HCT116 (cell line): ENCODE measurements around the gene CCDC124. TPM values are rescaled to one million over a fixed set of nuclear protein-coding genes. Genes with fewer than 3 reads are reported as not detected.

Experiments used
- ATAC-seq: fragments of 200-7000 bp; cut with Tn5 transposase; 2 replicates; pipeline ENCODE4 v1.9.1; 2020; ENCODE audit warnings: mild to moderate bottlenecking, moderate library complexity
- BruUV-seq: library from RNA; stranded (reverse); fragments of 400-500 nt; replicated peaks from 2 replicates; lab custom pipeline; 2021; lab: Mats Ljungman, UMichigan
- CTCF ChIA-PET: fragments of 300-600 bp; sonication (Branson Sonifier 250); formaldehyde crosslinking; loops from one replicate; lab custom pipeline; 2021; ENCODE audit warnings: antibody characterized with exemption; lab: Charles Lee
- POLR2A ChIA-PET: fragments of 300-600, 350-600 bp; sonication (Branson Sonifier 250); formaldehyde crosslinking; loops from one replicate; lab custom pipeline; 2021; ENCODE audit warnings: antibody characterized with exemption; lab: Charles Lee
- RAD21 ChIA-PET, 2 experiments: fragments of 300-600 bp; sonication (Branson Sonifier 250); formaldehyde crosslinking; loops; one replicate each; lab custom pipeline; 2023; ENCODE audit warnings: low total read pairs in 2 of 2; ENCODE audit not compliant: uncharacterized antibody in 2 of 2, unreplicated experiment in 2 of 2, low non-redundant PET in 1 of 2; lab: Charles Lee
- DNase-seq: peaks from one replicate; pipeline ENCODE4 v3.0.0-alpha.2; 2010; ENCODE audit warnings: low read depth, low spot score
- H2AFZ ChIP-seq: fragments of 200-600 bp; shearing (Covaris generic), sonication (generic); 2 replicates; pipeline ENCODE4 v1.6.1; 2017; ENCODE audit warnings: low read depth, mixed run types, mixed read lengths, antibody characterized with exemption, low read length; ENCODE audit not compliant: poor library complexity, severe bottlenecking
- H3K27ac ChIP-seq: 2 replicates; pipeline ENCODE4 v1.5.1; 2012; ENCODE audit warnings: low read depth, low read length
- H3K27me3 ChIP-seq: fragments of 200-600 bp; sonication (generic); 2 replicates; pipeline ENCODE4 v1.6.1; 2016; ENCODE audit warnings: mixed run types, low read length, mixed read lengths; ENCODE audit not compliant: insufficient read depth
- H3K36me3 ChIP-seq, 2 experiments: fragments of 200-500 bp in 1 of 2; fragments of 200-600 bp in 1 of 2; sonication (Bioruptor generic) in 1 of 2; sonication (generic) in 1 of 2; 2 replicates each; pipeline versions ENCODE4 v1.5.1 to v1.6.1; 2014 to 2016; ENCODE audit warnings: low read length in 2 of 2, inconsistent platforms in 1 of 2, mixed read lengths in 1 of 2, mixed run types in 1 of 2; ENCODE audit not compliant: insufficient read depth in 2 of 2, control insufficient read depth in 1 of 2
- H3K4me1 ChIP-seq, 2 experiments: fragments of 200-600 bp in 1 of 2; sonication (generic) in 1 of 2; 2 replicates each; pipeline versions ENCODE4 v1.5.1 to v1.6.1; 2012 to 2017; ENCODE audit warnings: low read length in 2 of 2, inconsistent platforms in 1 of 2, mild to moderate bottlenecking in 1 of 2, mixed read lengths in 1 of 2, mixed run types in 1 of 2, moderate library complexity in 1 of 2; ENCODE audit not compliant: insufficient read depth in 2 of 2, control insufficient read depth in 1 of 2
- H3K4me2 ChIP-seq: fragments of 200-600 bp; sonication (generic); 2 replicates; pipeline ENCODE4 v1.6.1; 2017; ENCODE audit warnings: mixed run types, low read length, mixed read lengths
- H3K4me3 ChIP-seq, 2 experiments: fragments of 200-600 bp in 1 of 2; sonication (generic) in 1 of 2; replicated peaks in 1 of 2; 2 replicates each; pipeline ENCODE4 v1.5.1; 2011 to 2016; ENCODE audit warnings: low read length in 2 of 2, control low read depth in 1 of 2, low read depth in 1 of 2, mild to moderate bottlenecking in 1 of 2, mixed read lengths in 1 of 2, mixed run types in 1 of 2
- H3K79me2 ChIP-seq: fragments of 200-600 bp; sonication (generic); 2 replicates; pipeline ENCODE4 v1.6.1; 2017; ENCODE audit warnings: mild to moderate bottlenecking, mixed run types, low read length, moderate library complexity, mixed read lengths; ENCODE audit not compliant: insufficient read depth
- H3K9ac ChIP-seq: fragments of 200-600 bp; sonication (generic); 2 replicates; pipeline ENCODE4 v1.6.1; 2016; ENCODE audit warnings: low read length, mixed read lengths
- H3K9me2 ChIP-seq: fragments of 200-600 bp; sonication (generic), shearing (Covaris generic); 2 replicates; pipeline ENCODE4 v1.6.1; 2017; ENCODE audit warnings: mixed run types, mild to moderate bottlenecking, moderate library complexity; ENCODE audit not compliant: insufficient read depth
- H3K9me3 ChIP-seq, 2 experiments: fragments of 200-500 bp in 1 of 2; fragments of 200-600 bp in 1 of 2; sonication (Bioruptor generic) in 1 of 2; sonication (generic) in 1 of 2; 2 replicates each; pipeline ENCODE4 v1.6.1; 2014 to 2017; ENCODE audit warnings: low read length in 2 of 2, mixed read lengths in 2 of 2, inconsistent platforms in 1 of 2, low read depth in 1 of 2, mild to moderate bottlenecking in 1 of 2, mixed run types in 1 of 2, moderate library complexity in 1 of 2; ENCODE audit not compliant: control insufficient read depth in 1 of 2, insufficient read depth in 1 of 2
- H4K20me1 ChIP-seq: fragments of 200-600 bp; sonication (generic), shearing (Covaris generic); 2 replicates; pipeline ENCODE4 v1.6.1; 2017; ENCODE audit warnings: mixed run types, mild to moderate bottlenecking, moderate library complexity; ENCODE audit not compliant: insufficient read depth
- ATF3 ChIP-seq: IDR thresholded peaks from 2 replicates; pipeline ENCODE4 v1.6.1; 2012
- CBX3 ChIP-seq: IDR thresholded peaks from 2 replicates; pipeline ENCODE4 v1.6.1; 2012; ENCODE audit warnings: low read depth
- CEBPB ChIP-seq: IDR thresholded peaks from 2 replicates; pipeline ENCODE4 v1.6.1; 2012; ENCODE audit warnings: low read depth
- EGR1 ChIP-seq: IDR thresholded peaks from 2 replicates; pipeline ENCODE4 v1.6.1; 2012; ENCODE audit warnings: low read depth
- ELF1 ChIP-seq: IDR thresholded peaks from 2 replicates; pipeline ENCODE4 v1.6.1; 2012; ENCODE audit warnings: low read depth, borderline replicate concordance
- EZH2 ChIP-seq: fragments of 200-600 bp; sonication (generic); IDR thresholded peaks from 2 replicates; pipeline ENCODE4 v1.6.1; 2017; ENCODE audit warnings: antibody characterized with exemption, mixed run types
- EZH2phosphoT487 ChIP-seq: fragments of 200-600 bp; IDR thresholded peaks from 2 replicates; pipeline ENCODE4 v1.6.1; 2018; ENCODE audit warnings: antibody characterized with exemption, borderline replicate concordance
- FOSL1 ChIP-seq: IDR thresholded peaks from 2 replicates; pipeline ENCODE4 v1.6.1; 2012; ENCODE audit warnings: low read depth
- JUND ChIP-seq: IDR thresholded peaks from 2 replicates; pipeline ENCODE4 v1.6.1; 2012
- POLR2A ChIP-seq: IDR thresholded peaks from 2 replicates; pipeline ENCODE4 v1.7.0; 2011; ENCODE audit warnings: borderline replicate concordance; ENCODE audit not compliant: insufficient read depth, insufficient read length; ENCODE audit errors: extremely low read depth
- POLR2AphosphoS5 ChIP-seq: IDR thresholded peaks from 2 replicates; pipeline ENCODE4 v1.6.1; 2011; ENCODE audit warnings: mild to moderate bottlenecking, low read depth, low read length, moderate library complexity
- RAD21 ChIP-seq: IDR thresholded peaks from 2 replicates; pipeline ENCODE4 v1.6.1; 2012; ENCODE audit warnings: low read depth, mild to moderate bottlenecking
- REST ChIP-seq: IDR thresholded peaks from 2 replicates; pipeline ENCODE4 v1.6.1; 2012; ENCODE audit warnings: low read depth
- SIN3A ChIP-seq: IDR thresholded peaks from 2 replicates; pipeline ENCODE4 v1.6.1; 2012; ENCODE audit warnings: low read depth
- SP1 ChIP-seq: IDR thresholded peaks from 2 replicates; pipeline ENCODE4 v1.6.1; 2012; ENCODE audit warnings: low read depth
- TCF7L2 ChIP-seq: IDR thresholded peaks from 2 replicates; pipeline ENCODE4 v1.7.0; 2011; ENCODE audit warnings: borderline replicate concordance, inconsistent platforms; ENCODE audit not compliant: insufficient read depth, insufficient read length; ENCODE audit errors: extremely low read depth
- YY1 ChIP-seq: IDR thresholded peaks from 2 replicates; pipeline ENCODE4 v1.6.1; 2011; ENCODE audit warnings: low read length, low read depth, moderate library complexity, mild to moderate bottlenecking; ENCODE audit not compliant: insufficient replicate concordance; ENCODE audit errors: extremely low read depth
- ZBTB33 ChIP-seq: IDR thresholded peaks from 2 replicates; pipeline ENCODE4 v1.6.1; 2011; ENCODE audit warnings: mild to moderate bottlenecking, low read length, moderate library complexity; ENCODE audit not compliant: insufficient replicate concordance; ENCODE audit errors: extremely low read depth
- ZFX ChIP-seq: fragments of 450-650 bp; IDR thresholded peaks from 2 replicates; pipeline ENCODE4 v1.6.1; 2017
- ZNF274 ChIP-seq: fragments of 200-500 bp; sonication (Bioruptor generic); IDR thresholded peaks from 2 replicates; pipeline ENCODE4 v1.6.1; 2014; ENCODE audit warnings: mild to moderate bottlenecking, low read depth, low read length, inconsistent platforms
- intact Hi-C: fragments of 100-400 bp; cut with micrococcal nuclease; formaldehyde crosslinking; loops from 2 replicates; pipeline ENCODE4 v1.10.0; 2022
- total RNA-seq: library from RNA; stranded (reverse); gene quantifications from one replicate; pipeline ENCODE4 v1.2.1, GENCODE V29; 2021; ENCODE audit not compliant: unreplicated experiment

Gene CCDC124
- total RNA-seq, 1 experiment from 2014 or later: 177 TPM

GRCh38 chr19:17915940-17916593, 16.7 kb upstream of the CCDC124 start:
- POLR2A ChIA-PET: interaction anchor here (0.9 to 1.3 kb wide), 2 partner anchors 51 to 57 kb away, joined by 3 to 4 read pairs; partner anchors contain the start of gene RPL18A
- RAD21 ChIA-PET: no interaction called here
- DNase-seq (peak; percentile 55), ATAC-seq (peak; percentile 85)
- Histone ChIP-seq H3K4me2 (peak overlapping the region; percentile 74), H4K20me1 (no peaks in the 10 kb centered on the region), H2AFZ (peak overlapping the region; percentile 58), H3K9me2 (no peaks in the 10 kb centered on the region), H3K4me3 (peak overlapping the region in 1 of 2 experiments; percentile 35; a peak in 2 of 4 replicates), H3K9me3 (no peaks in the 10 kb centered on the region; a peak in 1 of 4 replicates), H3K79me2 (no peaks in the 10 kb centered on the region), H3K36me3 (no peaks in the 10 kb centered on the region), H3K27me3 (no peaks in the 10 kb centered on the region), H3K9ac (peak overlapping the region; percentile 27; the same call in 1 of the 2 replicates), H3K27ac (no peak overlapping the region), H3K4me1 (peaks cover 12 to 14% of the 10 kb centered on the region in 2 experiments)
- CTCF ChIA-PET: interaction anchor here (0.7 to 1.0 kb wide), 2 partner anchors 16 to 57 kb away, joined by 3 read pairs; partner anchors contain the start of gene RPL18A
- intact Hi-C loops: no loop called here
- no TSS peak for BruUV-seq
- TF ChIP-seq EZH2phosphoT487 (no peak), SIN3A (no peak), RAD21 (no peak), POLR2A (no peak), EGR1 (peak; percentile 58; the same call in 1 of the 2 replicates), ATF3 (no peak), CBX3 (0 out of 2 replicates have a peak, but pooled peaks have one; percentile 43), SP1 (peak; percentile 37; the same call in 1 of the 2 replicates), ZNF274 (no peak), JUND (peak; percentile 56), REST (no peak), ELF1 (no peak), CEBPB (no peak), EZH2 (no peak), ZBTB33 (no peak), POLR2AphosphoS5 (no peak), ZFX (no peak), TCF7L2 (no peak), YY1 (no peak), FOSL1 (peak; percentile 42; the same call in 1 of the 2 replicates)
